Duodenal mucosa (tissue), 2 donors: ENCODE results near the gene PFKFB2.
A peak's percentile ranks its signal among the peaks of the same experiment; 100 is the strongest.

Experiments
- H3K27ac ChIP-seq: one replicate; pipeline ENCODE4 v1.7.0; 2013; ENCODE audit warnings: low read depth, low read length
- H3K27me3 ChIP-seq, 2 donors: one replicate each; pipeline ENCODE4 v1.7.0; 2013; ENCODE audit warnings: low read length in 2 of 2, control low read depth in 1 of 2; ENCODE audit not compliant: insufficient read depth in 2 of 2, control insufficient read depth in 1 of 2
- H3K36me3 ChIP-seq, 2 donors: one replicate each; pipeline ENCODE4 v1.7.0; 2013; ENCODE audit warnings: low read length in 2 of 2, control low read depth in 1 of 2; ENCODE audit not compliant: insufficient read depth in 2 of 2, control insufficient read depth in 1 of 2
- H3K4me1 ChIP-seq, 2 donors: one replicate each; pipeline ENCODE4 v1.7.0; 2013; ENCODE audit warnings: low read length in 2 of 2, control low read depth in 1 of 2; ENCODE audit not compliant: insufficient read depth in 2 of 2, control insufficient read depth in 1 of 2
- H3K4me3 ChIP-seq, 2 donors: one replicate each; pipeline ENCODE4 v1.7.0; 2013; ENCODE audit warnings: low read length in 2 of 2, low read depth in 1 of 2
- H3K9ac ChIP-seq, 2 donors: one replicate each; pipeline ENCODE4 v1.7.0; 2013; ENCODE audit warnings: low read length in 2 of 2, low read depth in 1 of 2
- H3K9me3 ChIP-seq, 2 donors: one replicate each; pipeline ENCODE4 v1.7.0; 2013; ENCODE audit warnings: low read length in 2 of 2, control low read depth in 1 of 2; ENCODE audit not compliant: control insufficient read depth in 1 of 2

Gene PFKFB2

DNA sequence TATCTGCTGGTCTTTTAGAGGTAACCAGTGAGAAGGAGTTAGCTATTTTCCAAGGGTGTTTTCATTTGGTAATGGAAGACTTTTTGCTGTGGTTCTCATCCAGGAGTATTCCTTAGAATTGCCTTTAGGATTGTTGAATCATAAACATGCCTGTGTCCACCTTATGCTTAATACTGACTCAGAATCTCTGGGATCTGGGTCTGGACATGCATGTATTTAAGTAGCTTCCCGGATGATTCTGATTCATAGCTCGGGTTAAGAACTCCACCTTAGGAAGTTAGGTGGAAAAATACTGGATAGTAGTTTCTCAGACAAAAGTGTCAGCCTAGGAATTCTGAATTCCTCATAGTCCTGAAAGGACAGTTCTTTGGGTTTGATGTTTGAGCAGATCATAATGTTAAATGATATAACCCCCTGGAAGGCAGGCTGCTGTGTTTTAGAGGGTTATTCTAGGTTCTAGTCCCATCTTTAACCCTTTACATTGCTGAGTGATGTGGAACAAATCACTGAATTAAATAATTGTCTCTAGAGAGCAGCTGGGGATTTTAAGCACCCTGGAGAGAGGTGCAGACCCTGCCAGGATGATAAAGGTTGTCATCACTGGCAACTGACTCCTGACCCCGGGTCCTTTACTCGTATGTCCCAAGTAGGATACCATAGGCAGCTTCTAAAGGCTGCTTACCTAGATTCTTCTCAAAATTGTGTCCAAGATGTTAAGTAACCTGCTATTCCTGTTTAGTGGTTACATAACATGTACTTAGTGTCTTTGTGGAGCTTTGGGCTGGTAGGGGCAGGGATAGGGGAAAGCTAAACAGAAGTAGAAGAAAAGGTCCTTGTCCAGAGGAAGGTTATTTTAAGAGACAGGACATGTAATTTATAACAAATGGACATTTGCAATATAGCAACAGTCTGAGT lies 21.1 kb downstream of the PFKFB2 start:
- Histone ChIP-seq H3K27me3 (no peaks in the 10 kb centered on the region), H3K27ac (no peak overlapping the region), H3K4me1 (peaks cover 0 to 6% of the 10 kb centered on the region in 2 donors), H3K36me3 (peaks cover 42 to 77% of the 10 kb centered on the region in 2 donors), H3K9me3 (no peaks in the 10 kb centered on the region), H3K9ac (peak overlapping the region in 1 of 2 donors; percentile 2), H3K4me3 (no peak overlapping the region)

DNA sequence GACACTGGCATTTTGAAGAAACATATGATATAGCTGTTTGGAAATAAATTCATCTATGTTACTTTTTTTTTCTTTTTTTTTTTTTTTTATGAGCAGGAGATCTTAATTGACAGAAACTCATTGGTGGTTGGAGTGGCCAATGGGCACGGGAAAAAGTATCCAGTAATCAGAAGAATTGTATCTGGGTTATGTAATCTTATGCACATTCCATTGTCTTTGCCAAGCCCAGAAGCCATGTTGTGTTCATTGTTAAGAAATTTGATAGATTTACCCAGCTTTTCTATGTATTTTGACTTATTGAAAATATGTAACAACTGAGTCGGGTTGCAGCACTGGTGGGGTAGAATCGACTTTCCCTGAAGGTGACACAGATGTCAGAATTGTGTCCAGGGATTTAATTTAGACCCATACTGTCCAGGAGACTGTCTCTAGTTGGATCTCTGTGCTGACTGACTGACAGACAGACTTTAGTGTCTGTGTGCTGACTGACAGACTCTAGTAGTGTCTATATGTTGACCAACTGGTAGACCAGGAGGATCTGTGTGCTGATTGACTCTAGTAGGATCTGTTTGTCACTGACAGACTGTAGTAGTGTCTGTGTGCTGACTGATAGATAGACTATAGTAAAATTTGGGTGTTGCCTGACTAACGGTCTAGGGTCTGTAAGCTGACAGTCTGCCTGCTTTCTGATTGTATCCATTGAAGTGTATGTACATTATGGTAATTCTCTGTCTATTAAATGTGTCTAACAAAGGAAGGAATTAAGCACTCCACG lies 23.3 kb downstream of the PFKFB2 start:
- Histone ChIP-seq H3K27me3 (no peaks in the 10 kb centered on the region), H3K4me1 (peaks cover 0 to 3% of the 10 kb centered on the region in 2 donors), H3K27ac (no peak overlapping the region), H3K4me3 (no peak overlapping the region), H3K9ac (no peak overlapping the region), H3K9me3 (no peaks in the 10 kb centered on the region), H3K36me3 (peaks cover 25 to 62% of the 10 kb centered on the region in 2 donors)

DNA sequence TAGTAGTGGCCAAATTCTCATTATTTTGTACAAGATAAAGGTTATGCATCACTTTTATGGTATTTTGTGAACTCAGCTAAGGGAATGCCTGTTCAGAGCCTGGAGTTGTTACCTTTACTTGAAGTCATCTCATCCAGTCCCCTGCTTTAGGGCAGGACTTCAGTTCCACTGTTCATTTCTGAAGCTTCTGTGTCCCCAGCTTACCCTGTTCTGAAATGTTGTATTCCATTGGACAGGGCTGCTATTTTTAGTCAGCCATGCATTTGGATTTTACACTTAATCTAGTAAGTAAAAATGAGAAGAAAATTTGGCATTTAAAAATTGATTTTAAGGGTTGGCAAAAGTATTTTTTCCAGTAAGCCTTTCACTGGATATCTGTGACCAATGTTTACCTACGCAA lies 23.9 kb downstream of the PFKFB2 start:
- H3K9me3 ChIP-seq: no peaks in the 10 kb centered on the region
- H3K36me3 ChIP-seq: peaks cover 18 to 56% of the 10 kb centered on the region in 2 donors
- no peaks in the 10 kb centered on the region for H3K27me3 ChIP-seq
- no peak overlapping the region for H3K27ac ChIP-seq
- peaks cover 0 to 3% of the 10 kb centered on the region in 2 donors for H3K4me1 ChIP-seq
- H3K9ac ChIP-seq: no peak overlapping the region
- H3K4me3 ChIP-seq: no peak overlapping the region

- Histone ChIP-seq H3K27me3 (no peaks in the 10 kb centered on the region), H3K4me1 (peaks cover 0 to 3% of the 10 kb centered on the region in 2 donors), H3K4me3 (no peak overlapping the region), H3K9me3 (no peaks in the 10 kb centered on the region), H3K36me3 (peaks cover 11 to 48% of the 10 kb centered on the region in 2 donors), H3K27ac (no peak overlapping the region), H3K9ac (no peak overlapping the region)
Observed at GRCh38 chr1:207077470-207078377, 24.6 kb downstream of the PFKFB2 start.

- H3K27ac ChIP-seq: no peak overlapping the region
- H3K36me3 ChIP-seq: peaks cover 7 to 40% of the 10 kb centered on the region in 2 donors
- no peaks in the 10 kb centered on the region for H3K27me3 ChIP-seq
- H3K9me3 ChIP-seq: no peaks in the 10 kb centered on the region
- no peak overlapping the region for H3K9ac ChIP-seq
- peaks cover 0 to 3% of the 10 kb centered on the region in 2 donors for H3K4me1 ChIP-seq
- H3K4me3 ChIP-seq: no peak overlapping the region
Observed at GRCh38 chr1:207078578-207079132, 25.6 kb downstream of the PFKFB2 start.

DNA sequence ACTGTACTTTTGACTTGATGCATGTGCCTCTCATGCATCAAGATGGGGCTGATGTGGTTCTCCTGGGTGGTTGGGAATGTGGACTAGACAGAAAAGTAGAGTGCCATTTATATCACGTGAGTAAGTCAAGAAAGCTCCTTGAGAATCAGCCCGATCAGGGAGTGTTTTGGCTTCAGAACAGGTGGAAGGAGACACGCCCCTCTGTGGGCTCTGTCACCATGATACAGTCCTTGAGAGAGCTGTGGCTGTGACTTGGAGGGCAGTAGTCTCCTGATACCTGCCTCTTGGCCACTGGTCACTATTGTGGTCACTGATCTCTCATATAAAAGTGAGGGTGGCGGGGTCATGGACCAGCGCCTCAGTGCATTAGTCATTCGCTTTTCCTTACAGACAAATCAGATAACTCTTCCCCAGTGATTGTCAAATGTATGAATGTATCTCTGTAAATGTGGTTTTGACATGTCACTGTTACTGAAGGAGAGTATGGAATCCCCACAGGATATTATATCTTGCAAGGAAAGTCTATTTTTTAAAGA lies 26.7 kb downstream of the PFKFB2 start:
- Histone ChIP-seq H3K27ac (no peak overlapping the region), H3K36me3 (peaks cover 3 to 29% of the 10 kb centered on the region in 2 donors), H3K4me3 (no peak overlapping the region), H3K9me3 (no peaks in the 10 kb centered on the region), H3K4me1 (peaks cover under 1 to 3% of the 10 kb centered on the region in 2 donors), H3K9ac (no peak overlapping the region), H3K27me3 (no peaks in the 10 kb centered on the region)

DNA sequence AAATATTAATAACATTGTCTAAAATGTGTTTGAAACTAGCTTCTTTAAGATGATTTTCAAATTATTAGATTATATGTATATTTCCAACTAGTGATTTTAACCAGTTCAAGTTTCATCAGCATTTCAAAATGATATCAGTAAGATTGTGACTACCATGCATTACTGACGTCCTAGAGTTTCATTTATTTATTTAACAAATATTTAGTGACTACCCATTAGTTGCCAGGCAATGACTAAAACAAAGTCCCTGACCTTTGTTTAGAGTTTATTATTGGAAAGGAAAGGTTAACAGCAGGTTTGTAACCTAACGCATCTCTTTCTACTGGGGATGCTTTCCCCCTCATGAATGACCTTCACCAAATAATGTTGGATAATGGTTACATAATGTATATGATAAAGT lies 28.0 kb downstream of the PFKFB2 start:
- H3K4me3 ChIP-seq: no peak overlapping the region
- no peaks in the 10 kb centered on the region for H3K9me3 ChIP-seq
- peaks cover 3 to 5% of the 10 kb centered on the region in 2 donors for H3K4me1 ChIP-seq
- no peak overlapping the region for H3K27ac ChIP-seq
- H3K36me3 ChIP-seq: peaks cover 0 to 23% of the 10 kb centered on the region in 2 donors
- H3K9ac ChIP-seq: no peak overlapping the region
- H3K27me3 ChIP-seq: no peaks in the 10 kb centered on the region

DNA sequence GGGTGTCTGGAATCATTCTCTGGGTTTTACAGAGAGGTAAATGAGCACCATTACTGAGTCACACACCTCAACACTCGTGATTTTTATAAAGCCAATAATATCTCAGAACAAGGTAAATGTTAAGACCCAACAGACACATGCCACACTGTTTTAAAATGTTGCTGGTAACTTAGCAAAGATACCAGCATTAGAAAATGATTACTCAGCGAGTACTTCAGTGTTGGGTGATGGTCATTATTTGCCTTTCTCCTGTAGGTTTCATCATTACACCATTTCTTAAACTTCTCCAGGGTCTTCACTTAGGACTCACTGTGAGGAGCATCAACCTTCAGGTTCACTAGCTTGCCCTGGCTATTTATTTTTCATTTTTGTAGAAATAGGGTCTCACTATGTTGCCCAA lies 28.7 kb downstream of the PFKFB2 start:
- no peaks in the 10 kb centered on the region for H3K9me3 ChIP-seq
- no peaks in the 10 kb centered on the region for H3K27me3 ChIP-seq
- H3K36me3 ChIP-seq: peaks cover 0 to 16% of the 10 kb centered on the region in 2 donors
- H3K4me1 ChIP-seq: peaks cover 3 to 5% of the 10 kb centered on the region in 2 donors
- no peak overlapping the region for H3K9ac ChIP-seq
- H3K4me3 ChIP-seq: no peak overlapping the region
- H3K27ac ChIP-seq: no peak overlapping the region

DNA sequence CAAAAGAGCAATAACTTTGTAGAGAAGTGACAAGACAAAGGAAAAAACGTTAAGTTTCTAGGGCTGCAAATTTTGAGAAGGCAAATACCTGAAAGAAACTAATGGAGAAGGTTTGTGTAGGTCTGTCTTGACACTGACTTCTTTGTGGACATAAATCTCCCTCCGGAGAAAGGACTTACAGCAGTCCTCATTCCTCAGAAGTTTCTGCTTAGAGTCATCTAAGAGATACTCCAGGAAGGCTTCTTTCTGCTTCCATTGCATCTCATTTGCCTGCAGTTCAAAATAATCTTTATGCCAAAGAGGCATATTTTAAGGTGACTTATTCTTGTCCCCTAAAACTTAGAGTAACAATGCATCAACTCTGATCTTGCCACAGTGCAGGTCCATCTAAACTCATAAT lies 31.2 kb downstream of the PFKFB2 start:
- Histone ChIP-seq H3K27ac (no peak overlapping the region), H3K27me3 (no peaks in the 10 kb centered on the region), H3K4me1 (peaks cover 10 to 18% of the 10 kb centered on the region in 2 donors), H3K9ac (no peak overlapping the region), H3K36me3 (peaks cover 0 to 6% of the 10 kb centered on the region in 2 donors), H3K4me3 (no peak overlapping the region), H3K9me3 (no peaks in the 10 kb centered on the region)
